Esophagus muscularis mucosa (tissue), 4 donors: ENCODE measurements around the gene SETMAR. TPM values are rescaled to one million over a fixed set of nuclear protein-coding genes. Genes with fewer than 3 reads are reported as not detected.
A peak's percentile ranks its signal among the peaks of the same experiment; 100 is the strongest.
"Not testable (repeated sequence)": the region's sequence is repeated elsewhere in the genome, so short reads cannot be mapped to it uniquely, and the experiment has no call there.

Source experiments
- DNase-seq: peaks from one replicate; pipeline ENCODE4 v3.0.0-alpha.2; 2017; ENCODE audit errors: extremely low spot score
- H3K27ac ChIP-seq, 4 donors: fragments of 200-600 bp; sonication (generic); replicated peaks in 1 of 4; 1 replicate in 3 of 4; 2 replicates in 1 of 4; pipeline ENCODE4 v1.5.1; 2016 to 2019; ENCODE audit warnings: mild to moderate bottlenecking in 1 of 4
- H3K27me3 ChIP-seq, 4 donors: fragments of 200-600 bp; sonication (generic); one replicate each; pipeline versions ENCODE4 v1.5.1 to v1.6.0; 2016 to 2019
- H3K36me3 ChIP-seq, 4 donors: fragments of 200-600 bp; sonication (generic); one replicate each; pipeline ENCODE4 v1.5.1; 2016 to 2019
- H3K4me1 ChIP-seq, 4 donors: fragments of 200-600 bp; sonication (generic); one replicate each; pipeline ENCODE4 v1.5.1; 2016 to 2019
- H3K4me3 ChIP-seq, 4 donors: fragments of 200-600 bp; sonication (generic); 1 replicate in 2 of 4; 2 replicates in 2 of 4; pipeline ENCODE4 v1.5.1; 2016 to 2019; ENCODE audit warnings: mild to moderate bottlenecking in 4 of 4, moderate library complexity in 1 of 4
- H3K9me3 ChIP-seq, 4 donors: fragments of 200-600 bp; sonication (generic); 1 replicate in 3 of 4; 2 replicates in 1 of 4; pipeline ENCODE4 v1.5.1; 2016 to 2019
- EP300 ChIP-seq: sonication (generic); formaldehyde crosslinking; IDR thresholded peaks from one replicate; pipeline ENCODE4 v1.6.1; 2017; ENCODE audit warnings: antibody characterized with exemption
- POLR2A ChIP-seq: fragments of 450-650 bp; IDR thresholded peaks from one replicate; pipeline ENCODE4 v1.6.1; 2017; ENCODE audit warnings: antibody characterized with exemption, moderate library complexity, mild to moderate bottlenecking, low read depth
- POLR2AphosphoS5 ChIP-seq, 2 donors: sonication (generic); formaldehyde crosslinking; IDR thresholded peaks; one replicate each; pipeline ENCODE4 v1.6.1; 2017; ENCODE audit warnings: antibody characterized with exemption in 2 of 2
- WGBS: methylation state at CpG from one replicate; pipeline ENCODE4 v1.1.5; 2018; 5-methylcytosine and 5-hydroxymethylcytosine counted together
- intact Hi-C: fragments of 100-400 bp; cut with DNase I; formaldehyde crosslinking; loops from one replicate; pipeline ENCODE4 v1.15.1; 2023
- total RNA-seq, 4 donors: library from RNA; depleted of rRNA; stranded (reverse); fragments of >200 nt; gene quantifications; one replicate each; pipeline versions ENCODE4 v1.1.0 to v1.2.1, GENCODE V29; 2016
- TF ChIP-seq, protein P1 (sequence below), 3 experiments: fragments of 200-600 bp in 2 of 3; fragments of 450-650 bp in 1 of 3; sonication (generic) in 2 of 3; IDR thresholded peaks; one replicate each; pipeline ENCODE4 v1.5.1; 2017 to 2019; ENCODE audit warnings: antibody characterized with exemption in 3 of 3, mild to moderate bottlenecking in 2 of 3, moderate library complexity in 1 of 3

The SETMAR gene
- total RNA-seq, 4 donors from 2014 or later: 28.5 to 42.6 (median 31.4) TPM

DNA sequence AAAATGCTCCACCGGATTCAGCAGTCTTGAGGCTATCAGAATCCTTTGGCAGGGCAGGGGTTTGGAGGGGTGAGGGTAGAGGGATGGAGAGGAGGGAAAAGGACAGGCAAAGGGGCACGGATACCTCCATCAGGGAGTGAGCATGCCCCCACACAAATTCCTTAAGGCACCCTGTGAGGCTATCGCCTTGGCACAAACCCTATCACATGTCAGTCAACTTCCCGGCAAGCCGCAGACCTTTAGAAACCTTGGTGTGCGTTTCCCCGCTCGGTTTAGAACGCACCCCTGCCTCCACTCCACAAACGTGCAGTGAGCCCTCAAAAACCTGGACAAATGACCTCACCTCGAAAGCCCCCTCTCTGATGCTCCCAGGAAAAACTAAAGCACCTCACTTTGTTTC, 422 bp upstream of the SETMAR start:
- WGBS: 57% methylated on average over 11 of the region's 11 CpGs
- H3K9me3 ChIP-seq: no peaks in the 10 kb centered on the region
- H3K36me3 ChIP-seq: no peaks in the 10 kb centered on the region
- DNase-seq: no peak
- H3K4me1 ChIP-seq: peaks cover 28 to 50% (median 45%) of the 10 kb centered on the region in 4 donors
- no peaks in the 10 kb centered on the region for H3K27me3 ChIP-seq
- TF ChIP-seq, protein P1, sequence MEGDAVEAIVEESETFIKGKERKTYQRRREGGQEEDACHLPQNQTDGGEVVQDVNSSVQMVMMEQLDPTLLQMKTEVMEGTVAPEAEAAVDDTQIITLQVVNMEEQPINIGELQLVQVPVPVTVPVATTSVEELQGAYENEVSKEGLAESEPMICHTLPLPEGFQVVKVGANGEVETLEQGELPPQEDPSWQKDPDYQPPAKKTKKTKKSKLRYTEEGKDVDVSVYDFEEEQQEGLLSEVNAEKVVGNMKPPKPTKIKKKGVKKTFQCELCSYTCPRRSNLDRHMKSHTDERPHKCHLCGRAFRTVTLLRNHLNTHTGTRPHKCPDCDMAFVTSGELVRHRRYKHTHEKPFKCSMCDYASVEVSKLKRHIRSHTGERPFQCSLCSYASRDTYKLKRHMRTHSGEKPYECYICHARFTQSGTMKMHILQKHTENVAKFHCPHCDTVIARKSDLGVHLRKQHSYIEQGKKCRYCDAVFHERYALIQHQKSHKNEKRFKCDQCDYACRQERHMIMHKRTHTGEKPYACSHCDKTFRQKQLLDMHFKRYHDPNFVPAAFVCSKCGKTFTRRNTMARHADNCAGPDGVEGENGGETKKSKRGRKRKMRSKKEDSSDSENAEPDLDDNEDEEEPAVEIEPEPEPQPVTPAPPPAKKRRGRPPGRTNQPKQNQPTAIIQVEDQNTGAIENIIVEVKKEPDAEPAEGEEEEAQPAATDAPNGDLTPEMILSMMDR (IDR thresholded peaks at IDR 0.05): no peak
- intact Hi-C loops: no loop called here
- peak overlapping the region; percentile 63 to 78 (median 75) for H3K4me3 ChIP-seq
- H3K27ac ChIP-seq: peak overlapping the region; percentile 89 to 94 (median 92)

DNA sequence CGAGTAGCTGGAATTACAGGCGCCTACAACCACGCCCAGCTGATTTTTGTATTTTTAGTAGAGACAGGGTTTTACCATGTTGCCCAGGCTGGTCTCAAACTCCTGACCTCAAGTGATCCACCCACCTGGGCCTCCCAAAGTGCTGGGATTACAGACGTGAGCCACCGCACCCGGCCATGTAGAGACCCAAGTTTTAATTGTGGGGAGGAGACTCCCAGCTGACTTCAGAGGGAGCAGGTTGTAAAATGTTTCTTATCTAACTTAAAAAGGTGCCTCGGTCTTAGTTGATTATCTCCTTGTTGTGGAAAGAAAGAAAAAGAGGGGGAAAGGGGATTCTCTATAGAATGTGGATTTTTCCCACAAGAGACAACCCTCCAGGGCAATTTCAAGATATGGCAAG, 2.0 kb downstream of the SETMAR start:
- H3K36me3 ChIP-seq, H3K9me3 ChIP-seq, DNase-seq, H3K4me3 ChIP-seq, H3K27me3 ChIP-seq, intact Hi-C loops: not testable (repeated sequence)
- peak overlapping the region; percentile 89 to 94 (median 92) for H3K27ac ChIP-seq
- H3K4me1 ChIP-seq: peaks cover 40 to 69% (median 66%) of the 10 kb centered on the region in 4 donors
- 73% methylated on average over 7 of the region's 7 CpGs for WGBS

DNA sequence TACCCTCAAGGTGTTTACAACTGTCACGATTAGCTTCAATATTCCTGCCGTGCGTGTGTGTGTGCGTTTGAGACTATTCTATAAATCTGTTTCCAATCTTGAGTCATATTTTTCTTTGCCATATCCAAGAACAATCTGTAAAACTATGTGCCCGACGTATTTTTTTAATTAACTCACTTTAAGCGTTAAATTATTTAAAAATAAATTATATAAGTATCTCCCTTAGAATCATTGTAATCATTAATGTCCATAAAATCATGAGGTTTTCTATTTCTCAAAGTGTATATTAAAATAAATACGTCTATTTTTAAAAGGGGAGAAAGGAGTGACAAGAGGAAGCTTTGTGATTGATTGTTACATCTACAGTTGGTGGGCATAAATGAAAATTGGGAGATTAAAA, 2.9 kb downstream of the SETMAR start:
- no peak for TF ChIP-seq POLR2A
- Histone ChIP-seq H3K4me3 (no peak overlapping the region), H3K4me1 (peaks cover 43 to 72% (median 69%) of the 10 kb centered on the region in 4 donors), H3K27me3 (no peaks in the 10 kb centered on the region), H3K9me3 (no peaks in the 10 kb centered on the region), H3K27ac (peak overlapping the region; percentile 89 to 94 (median 92)), H3K36me3 (no peaks in the 10 kb centered on the region)
- WGBS: 73% methylated on average over 8 of the region's 8 CpGs
- DNase-seq: no peak
- intact Hi-C loops: no loop called here

DNA sequence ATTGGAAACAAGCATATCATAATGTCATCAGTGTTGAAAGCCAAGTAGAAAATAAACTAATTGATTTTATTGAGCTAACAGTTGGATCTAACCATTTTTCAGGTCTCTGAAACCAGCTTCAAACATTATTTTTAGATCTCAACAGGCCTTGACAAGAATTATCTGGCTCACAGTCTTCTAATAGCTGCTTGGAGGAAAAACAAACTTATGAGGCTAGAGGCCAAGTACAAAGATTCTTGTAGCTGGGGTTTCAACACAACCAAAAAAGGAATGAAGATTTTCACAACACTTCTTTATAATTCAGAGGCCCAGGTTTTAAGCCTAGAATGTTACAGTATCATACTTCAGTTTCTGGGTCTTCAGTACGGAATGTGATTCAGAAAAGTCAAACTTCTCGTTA, 3.7 kb downstream of the SETMAR start:
- peak overlapping the region; percentile 89 to 94 (median 92) for H3K27ac ChIP-seq
- H3K4me1 ChIP-seq: peaks cover 49 to 76% (median 74%) of the 10 kb centered on the region in 4 donors
- TF ChIP-seq EP300 (no peak), POLR2A (no peak), POLR2AphosphoS5 (IDR thresholded peaks at IDR 0.05) (peak in 1 of 2 donors; percentile 13)
- TF ChIP-seq, protein P1 (IDR thresholded peaks at IDR 0.05): no peak
- no peak overlapping the region for H3K4me3 ChIP-seq
- H3K36me3 ChIP-seq: no peaks in the 10 kb centered on the region
- no peak for DNase-seq
- intact Hi-C loops: no loop called here
- no peaks in the 10 kb centered on the region for H3K9me3 ChIP-seq
- H3K27me3 ChIP-seq: no peaks in the 10 kb centered on the region
- WGBS: 40% methylated on average over 2 of the region's 2 CpGs

DNA sequence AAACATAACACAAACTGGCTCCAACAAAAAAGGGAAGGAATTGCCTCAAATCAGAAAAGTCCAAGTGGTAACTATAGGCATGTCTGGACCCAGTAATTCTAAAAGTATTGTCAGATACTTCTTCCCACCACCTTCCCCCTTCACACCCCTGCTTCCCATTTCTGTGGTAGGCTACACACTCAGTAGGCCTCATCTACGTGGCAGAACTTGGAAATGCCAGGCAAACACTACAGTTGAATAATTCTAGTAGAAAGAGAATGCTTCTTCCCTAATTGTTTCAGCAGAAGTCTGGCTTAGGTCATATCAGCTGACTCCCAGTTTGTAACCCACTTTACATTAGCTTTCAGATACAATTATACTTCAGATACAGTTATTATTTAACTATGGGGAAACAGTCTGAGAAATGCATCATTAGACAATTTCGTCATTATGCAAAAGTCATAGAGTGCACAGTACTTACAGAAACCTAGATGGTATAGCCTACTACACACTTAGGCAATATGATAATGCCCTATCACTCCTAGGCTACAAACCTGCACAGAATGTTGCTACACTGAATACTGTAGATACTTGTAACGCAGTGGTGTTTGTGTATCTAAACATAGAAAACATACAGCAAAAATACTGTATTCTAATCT, 6.4 kb downstream of the SETMAR start:
- Histone ChIP-seq H3K4me3 (no peak overlapping the region), H3K4me1 (peaks cover 43 to 75% (median 73%) of the 10 kb centered on the region in 4 donors), H3K27ac (peak overlapping the region in 2 of 4 donors; percentile 9 to 94), H3K36me3 (peaks cover 0 to 18% (median 12%) of the 10 kb centered on the region in 4 donors), H3K9me3 (no peaks in the 10 kb centered on the region), H3K27me3 (no peaks in the 10 kb centered on the region)
- DNase-seq: no peak
- TF ChIP-seq POLR2AphosphoS5 (IDR thresholded peaks at IDR 0.05): no peak
- 65% methylated on average over 3 of the region's 3 CpGs for WGBS
- intact Hi-C loops: no loop called here

DNA sequence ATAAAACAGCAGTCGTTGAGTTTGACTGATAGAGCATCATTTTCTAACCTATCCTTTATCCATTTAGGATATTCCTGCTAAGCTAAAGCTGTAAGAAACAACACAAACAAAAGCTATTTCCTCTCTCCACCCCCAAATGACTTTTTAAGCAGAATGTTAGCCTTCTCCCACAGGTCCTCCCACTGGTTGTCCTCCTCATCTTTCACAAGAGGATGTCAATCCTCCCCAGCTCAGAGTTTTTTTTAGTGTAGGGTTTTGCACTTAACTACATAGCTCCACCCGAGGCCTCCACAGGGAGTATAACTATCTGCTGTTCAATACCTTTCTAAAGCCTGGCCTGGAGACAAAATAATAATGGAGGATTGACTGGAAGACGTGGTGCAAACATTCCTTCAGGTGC, 7.8 kb downstream of the SETMAR start:
- H3K27ac ChIP-seq: no peak overlapping the region
- WGBS: 74% methylated on average over 3 of the region's 3 CpGs
- H3K4me3 ChIP-seq: no peak overlapping the region
- peaks cover 35 to 66% (median 62%) of the 10 kb centered on the region in 4 donors for H3K4me1 ChIP-seq
- no peaks in the 10 kb centered on the region for H3K27me3 ChIP-seq
- intact Hi-C loops: no loop called here
- H3K9me3 ChIP-seq: no peaks in the 10 kb centered on the region
- DNase-seq: no peak
- peaks cover 0 to 28% (median 12%) of the 10 kb centered on the region in 4 donors for H3K36me3 ChIP-seq
- no peak for TF ChIP-seq POLR2A
- no peak for TF ChIP-seq POLR2AphosphoS5 (IDR thresholded peaks at IDR 0.05)
- no peak for TF ChIP-seq EP300
- TF ChIP-seq, protein P1 (IDR thresholded peaks at IDR 0.05): no peak
